GM12874 (cell line): ENCODE data around the gene USH1G.

Experiments used
- CTCF ChIP-seq: IDR thresholded peaks from 2 replicates; pipeline ENCODE4 v1.5.1; 2011; ENCODE audit warnings: low read depth, mild to moderate bottlenecking, control low read depth, low read length, moderate library complexity; ENCODE audit not compliant: insufficient read depth

Gene USH1G

GRCh38 chr17:74878658-74879057 lies 44.4 kb downstream of the USH1G start:
- no peak for TF ChIP-seq CTCF

DNA sequence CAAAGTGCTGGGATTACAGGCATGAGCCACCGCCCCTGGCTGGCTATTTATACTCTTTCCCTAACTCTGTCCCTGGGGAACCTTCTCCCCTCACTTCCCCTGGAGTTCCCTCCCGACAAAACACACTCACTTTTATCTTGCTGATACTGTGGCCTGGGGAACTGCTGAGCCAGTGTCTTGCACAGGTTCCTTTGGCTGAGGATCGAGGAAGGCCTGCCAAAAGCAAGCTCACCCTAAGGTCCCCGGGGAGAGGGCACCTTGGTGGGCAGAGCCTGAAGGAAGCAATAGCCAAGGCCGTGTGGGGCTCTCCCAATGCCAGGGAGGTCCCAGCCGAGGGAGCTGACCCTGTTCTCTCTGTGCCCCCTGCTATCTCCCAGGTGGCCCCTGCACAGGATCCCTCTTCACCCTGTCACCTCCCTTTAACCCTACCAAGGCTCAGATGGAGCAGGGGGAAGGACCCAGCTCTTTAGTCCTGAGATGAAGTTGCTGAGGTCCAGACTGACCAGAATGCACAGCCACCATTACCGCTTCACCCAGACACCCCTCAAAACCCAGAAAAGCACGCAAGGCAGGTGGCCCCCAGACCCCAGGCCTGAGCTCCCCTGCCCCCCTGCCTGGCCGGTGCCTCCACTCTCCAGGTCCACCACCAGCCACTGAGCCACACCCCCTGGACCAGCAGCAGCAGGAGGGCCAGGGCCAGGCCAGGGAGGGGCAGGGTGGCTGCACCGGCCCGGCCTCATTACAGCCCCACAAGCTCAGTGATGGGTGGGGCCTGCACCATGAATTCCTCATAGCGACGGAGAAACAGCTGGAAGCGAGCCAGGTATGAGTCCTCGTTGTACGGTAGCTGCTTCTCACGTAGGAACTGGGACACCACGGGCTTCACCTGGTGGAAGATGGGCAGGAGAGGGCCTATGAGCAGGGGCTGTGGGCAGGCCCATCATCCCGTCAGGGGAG lies 45.2 kb downstream of the USH1G start:
- no peak for TF ChIP-seq CTCF

- TF ChIP-seq CTCF: no peak
Observed at GRCh38 chr17:74875977-74876593, 47.0 kb downstream of the USH1G start.

DNA sequence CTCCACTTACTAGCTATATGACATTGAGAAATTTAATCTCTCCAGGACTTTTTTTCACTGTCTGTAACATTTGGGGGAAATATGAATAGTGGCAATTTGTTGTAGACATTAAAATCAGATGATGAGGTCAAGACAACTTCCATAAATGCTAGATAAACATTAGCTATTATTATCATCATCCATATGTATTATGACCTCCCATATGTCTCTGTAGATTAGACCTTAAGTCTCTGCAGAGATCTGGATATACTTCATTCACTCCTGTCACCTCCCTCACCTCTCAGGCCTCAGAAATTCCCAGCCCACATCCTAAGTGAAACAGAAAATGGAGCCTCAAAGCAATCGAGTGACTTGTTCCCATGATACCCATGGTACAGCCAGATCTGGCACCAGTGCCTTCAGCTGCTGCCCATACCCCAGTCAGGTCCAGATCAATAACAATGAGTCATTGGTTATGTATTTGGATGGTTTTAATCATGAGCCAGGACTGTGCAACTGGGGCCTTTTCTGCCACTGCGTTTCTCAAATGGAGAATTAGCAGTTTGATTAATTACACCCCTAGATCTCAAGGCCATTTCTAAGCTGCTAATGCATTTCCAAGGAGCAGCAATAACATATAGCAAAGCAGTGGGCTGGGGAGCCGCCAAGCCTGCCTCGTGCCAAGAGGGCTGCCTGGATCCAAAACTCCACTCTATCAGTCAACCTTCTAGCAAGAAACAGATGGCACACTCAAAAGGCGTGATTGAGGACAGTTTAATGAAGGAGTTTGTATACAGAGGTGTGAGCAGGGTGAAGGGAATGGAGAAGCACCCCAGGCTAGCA lies 47.7 kb downstream of the USH1G start:
- TF ChIP-seq CTCF: no peak

- no peak for TF ChIP-seq CTCF
Observed at GRCh38 chr17:74874615-74875037, 48.4 kb downstream of the USH1G start.

DNA sequence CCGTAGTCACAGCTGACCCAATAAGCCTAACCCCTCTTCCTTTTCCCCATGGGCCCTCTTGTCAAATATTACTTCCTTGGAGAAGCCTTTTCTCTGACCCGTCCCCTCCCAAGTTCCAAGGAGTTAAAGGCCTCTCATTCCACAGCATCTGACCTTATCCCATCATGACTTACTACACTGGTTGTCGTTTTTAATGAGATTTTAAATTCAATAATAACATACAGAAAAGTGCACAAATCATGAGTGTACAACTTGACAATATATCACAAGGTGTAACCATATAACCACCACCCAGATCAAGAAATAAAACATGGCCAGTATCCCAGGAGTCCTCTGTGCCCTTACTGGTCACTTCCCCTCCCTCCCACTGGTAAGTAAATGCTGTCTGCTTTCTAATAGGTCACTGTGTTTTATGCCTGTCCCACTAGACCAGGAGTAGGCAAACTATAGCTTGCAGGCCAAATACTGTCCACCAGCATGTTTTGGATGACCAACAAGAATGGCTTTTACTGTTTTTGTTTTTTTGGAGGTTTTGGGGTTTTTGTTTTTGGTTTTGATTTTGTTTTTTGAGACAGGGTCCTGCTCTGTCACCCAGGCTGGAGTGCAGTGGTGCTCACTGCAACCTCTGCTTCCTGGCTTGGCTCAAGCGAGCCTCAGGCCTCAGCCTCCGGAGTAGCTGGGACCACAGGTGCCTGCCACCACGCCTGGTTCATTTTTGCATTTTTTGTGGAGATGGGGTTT lies 49.0 kb downstream of the USH1G start:
- no peak for TF ChIP-seq CTCF
